Measurements from ENCODE around the gene GCC2. TPM values are rescaled to one million over a fixed set of nuclear protein-coding genes. Genes with fewer than 3 reads are reported as not detected.
A peak's percentile ranks its signal among the peaks of the same experiment; 100 is the strongest.

Gene GCC2
- total and polyA plus RNA-seq, 2 experiments from 2014 or later, result 43.4 to 172 TPM

DNA sequence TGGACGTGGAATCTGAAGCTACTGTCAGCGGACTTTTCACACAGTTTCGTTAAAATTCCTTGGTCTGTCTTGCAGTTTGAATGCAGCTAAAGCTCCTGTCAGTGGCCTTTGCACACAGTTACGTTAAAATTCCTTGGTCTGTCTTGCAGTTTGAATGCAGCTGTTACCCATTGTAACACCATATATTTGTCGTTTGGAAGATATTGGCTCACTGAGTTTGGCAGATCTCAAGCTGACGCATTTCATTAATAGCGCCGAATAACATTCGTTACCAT is 86.3 kb downstream of the GCC2 start:
- Histone ChIP-seq H3F3A (replicated peaks; ENCODE audit: low read depth) (no peaks in the 10 kb centered on the region), H3K27me3 (ENCODE audit: insufficient read depth) (peaks cover 13% of the 10 kb centered on the region), H3K36me3 (ENCODE audit: insufficient read depth) (no peaks in the 10 kb centered on the region), H3K27ac (ENCODE audit: low read depth) (no peak overlapping the region), H3K4me2 (peak overlapping the region; percentile 86), H3K4me1 (ENCODE audit: insufficient read depth) (peaks cover 9% of the 10 kb centered on the region), H4K20me1 (replicated peaks; ENCODE audit: insufficient read depth) (peaks cover 23% of the 10 kb centered on the region), H3K4me3 (peak overlapping the region; percentile 78), H3K79me2 (replicated peaks; ENCODE audit: insufficient read depth) (peaks cover 59% of the 10 kb centered on the region), H3K9me2 (ENCODE audit: insufficient read depth) (no peaks in the 10 kb centered on the region), H2AFZ (no peak overlapping the region)
- Mint-ChIP-seq H3K4me3 (peak overlapping the region; percentile 90), H3K36me3 (ENCODE audit: low read depth) (no peaks in the 10 kb centered on the region), H3K4me1 (peaks cover 23% of the 10 kb centered on the region), H3K9me3 (no peaks in the 10 kb centered on the region), H3K27me3 (ENCODE audit: insufficient read depth, low read depth, poor library complexity) (peaks cover 7% of the 10 kb centered on the region), H3K27ac (no peak overlapping the region)
- ATAC-seq (no peak), DNase-seq (ENCODE audit: low spot score) (peak; percentile 11)
- TF ChIP-seq EZH2phosphoT487 (IDR thresholded peaks at IDR 0.05; ENCODE audit: unreplicated experiment), result no peak
- no peak for TF ChIP-seq CREB1 (CRISPR knock-in tag; IDR thresholded peaks at IDR 0.05; ENCODE audit: low read depth)
- TF ChIP-seq EZH2 (IDR thresholded peaks at IDR 0.05; ENCODE audit: low read depth, unreplicated experiment), result no peak
- TF ChIP-seq ZNF331 (CRISPR knock-in tag; IDR thresholded peaks at IDR 0.05; ENCODE audit: low read depth), result no peak
- TF ChIP-seq ZNF462 (CRISPR knock-in tag; IDR thresholded peaks at IDR 0.05), result no peak
- no peak for TF ChIP-seq STAT1 (IDR thresholded peaks at IDR 0.05; ENCODE audit: unreplicated experiment)
- TF ChIP-seq POLR2AphosphoS5 (IDR thresholded peaks at IDR 0.05; ENCODE audit: low read depth), result no peak
- TF ChIP-seq, protein P1, sequence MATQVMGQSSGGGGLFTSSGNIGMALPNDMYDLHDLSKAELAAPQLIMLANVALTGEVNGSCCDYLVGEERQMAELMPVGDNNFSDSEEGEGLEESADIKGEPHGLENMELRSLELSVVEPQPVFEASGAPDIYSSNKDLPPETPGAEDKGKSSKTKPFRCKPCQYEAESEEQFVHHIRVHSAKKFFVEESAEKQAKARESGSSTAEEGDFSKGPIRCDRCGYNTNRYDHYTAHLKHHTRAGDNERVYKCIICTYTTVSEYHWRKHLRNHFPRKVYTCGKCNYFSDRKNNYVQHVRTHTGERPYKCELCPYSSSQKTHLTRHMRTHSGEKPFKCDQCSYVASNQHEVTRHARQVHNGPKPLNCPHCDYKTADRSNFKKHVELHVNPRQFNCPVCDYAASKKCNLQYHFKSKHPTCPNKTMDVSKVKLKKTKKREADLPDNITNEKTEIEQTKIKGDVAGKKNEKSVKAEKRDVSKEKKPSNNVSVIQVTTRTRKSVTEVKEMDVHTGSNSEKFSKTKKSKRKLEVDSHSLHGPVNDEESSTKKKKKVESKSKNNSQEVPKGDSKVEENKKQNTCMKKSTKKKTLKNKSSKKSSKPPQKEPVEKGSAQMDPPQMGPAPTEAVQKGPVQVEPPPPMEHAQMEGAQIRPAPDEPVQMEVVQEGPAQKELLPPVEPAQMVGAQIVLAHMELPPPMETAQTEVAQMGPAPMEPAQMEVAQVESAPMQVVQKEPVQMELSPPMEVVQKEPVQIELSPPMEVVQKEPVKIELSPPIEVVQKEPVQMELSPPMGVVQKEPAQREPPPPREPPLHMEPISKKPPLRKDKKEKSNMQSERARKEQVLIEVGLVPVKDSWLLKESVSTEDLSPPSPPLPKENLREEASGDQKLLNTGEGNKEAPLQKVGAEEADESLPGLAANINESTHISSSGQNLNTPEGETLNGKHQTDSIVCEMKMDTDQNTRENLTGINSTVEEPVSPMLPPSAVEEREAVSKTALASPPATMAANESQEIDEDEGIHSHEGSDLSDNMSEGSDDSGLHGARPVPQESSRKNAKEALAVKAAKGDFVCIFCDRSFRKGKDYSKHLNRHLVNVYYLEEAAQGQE (IDR thresholded peaks at IDR 0.05; ENCODE audit: unreplicated experiment), result no peak
- TF ChIP-seq, protein P2, sequence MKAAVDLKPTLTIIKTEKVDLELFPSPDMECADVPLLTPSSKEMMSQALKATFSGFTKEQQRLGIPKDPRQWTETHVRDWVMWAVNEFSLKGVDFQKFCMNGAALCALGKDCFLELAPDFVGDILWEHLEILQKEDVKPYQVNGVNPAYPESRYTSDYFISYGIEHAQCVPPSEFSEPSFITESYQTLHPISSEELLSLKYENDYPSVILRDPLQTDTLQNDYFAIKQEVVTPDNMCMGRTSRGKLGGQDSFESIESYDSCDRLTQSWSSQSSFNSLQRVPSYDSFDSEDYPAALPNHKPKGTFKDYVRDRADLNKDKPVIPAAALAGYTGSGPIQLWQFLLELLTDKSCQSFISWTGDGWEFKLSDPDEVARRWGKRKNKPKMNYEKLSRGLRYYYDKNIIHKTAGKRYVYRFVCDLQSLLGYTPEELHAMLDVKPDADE (IDR thresholded peaks at IDR 0.05), result no peak
- TF ChIP-seq JUNB (IDR thresholded peaks at IDR 0.05; ENCODE audit: unreplicated experiment), result no peak
- no peak for TF ChIP-seq NANOG (IDR thresholded peaks at IDR 0.05; ENCODE audit: borderline replicate concordance)
- TF ChIP-seq CTCF (conservative IDR thresholded peaks at IDR 0.05; ENCODE audit: low read depth in 2 of 2), result no peak
- no peak for TF ChIP-seq ZNF114 (CRISPR knock-in tag; IDR thresholded peaks at IDR 0.05)
